OCI-M2 (cell line): Measurements from ENCODE around the gene HOATZ.

Experiments used
- DNase-seq: peaks from one replicate; lab custom pipeline; 2025; ENCODE audit not compliant: unreplicated experiment; lab: John Stamatoyannopoulos, UW

HOATZ gene

GRCh38 chr11:111514216-111515031 lies at the start of gene HOATZ:
Gene HOATZ (plus strand): TSS chr11:111514778. CDS start chr11:111514785, 7 bp downstream.
- DNase-seq: no peak

DNA sequence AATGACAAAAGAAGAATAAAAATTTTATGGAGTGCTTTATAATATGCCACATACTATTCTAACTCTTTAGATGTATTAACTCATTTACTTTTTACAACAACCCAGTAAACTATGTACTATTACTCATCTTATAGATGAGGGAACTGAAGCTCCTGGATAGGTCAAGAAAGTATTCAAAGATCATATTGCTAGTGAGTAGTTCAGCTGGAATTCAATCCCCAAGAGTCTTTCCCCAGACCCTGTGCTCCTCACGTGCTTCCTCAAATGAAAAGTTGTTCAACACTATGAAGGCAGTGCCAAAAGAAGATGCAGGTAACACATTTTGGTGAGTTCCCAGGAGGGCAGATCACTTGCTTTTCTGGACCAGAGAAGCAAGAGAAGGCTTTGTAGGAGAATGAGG lies 49.2 kb upstream of the HOATZ start:
- no peak for DNase-seq

GRCh38 chr11:111466615-111467014 lies 48.0 kb upstream of the HOATZ start:
- no peak for DNase-seq

- no peak for DNase-seq
Measured at GRCh38 chr11:111469200-111469599, 45.4 kb upstream of the HOATZ start.

DNA sequence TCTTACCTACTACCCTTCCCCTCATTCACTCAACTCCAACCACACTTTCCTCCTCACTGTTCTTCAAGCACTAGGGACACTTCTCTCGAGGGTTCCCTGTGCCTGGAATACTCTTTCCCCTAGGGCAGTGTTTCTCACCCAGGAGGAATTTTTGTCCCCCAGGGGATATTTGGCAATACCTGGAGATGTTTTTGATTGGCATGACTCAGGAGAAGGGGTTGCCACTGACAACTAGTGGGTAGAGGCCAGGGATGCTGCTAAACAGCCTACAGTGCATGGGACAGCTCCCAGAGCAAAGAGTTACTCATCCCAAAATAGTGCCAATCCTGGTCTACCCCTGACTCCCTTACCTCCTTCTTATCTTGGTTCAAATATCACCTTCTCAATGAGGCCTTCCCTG lies 42.4 kb upstream of the HOATZ start:
- no peak for DNase-seq

DNA sequence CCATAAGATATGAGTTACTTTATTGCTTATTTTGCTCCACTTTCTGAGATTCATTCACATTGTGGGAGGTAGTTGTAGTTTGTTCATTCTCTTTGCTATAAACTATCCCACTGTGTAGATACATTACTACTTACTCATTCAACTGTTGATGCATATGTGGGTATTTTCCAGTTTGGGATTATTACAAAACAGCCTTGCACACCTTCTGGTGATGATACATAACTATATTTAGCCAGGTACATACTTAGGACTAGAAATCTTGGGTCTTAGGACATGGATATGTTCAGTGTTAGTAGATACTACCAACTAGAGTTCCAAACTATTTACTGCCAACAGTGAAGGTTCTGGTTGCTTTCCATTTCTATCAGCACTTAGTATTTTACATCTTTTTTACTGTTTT lies 40.1 kb upstream of the HOATZ start:
- DNase-seq: no peak

GRCh38 chr11:111476366-111476765 lies 38.2 kb upstream of the HOATZ start:
- DNase-seq: no peak

- no peak for DNase-seq
Measured at GRCh38 chr11:111476956-111477355, 37.6 kb upstream of the HOATZ start.

GRCh38 chr11:111477898-111478297 lies 36.7 kb upstream of the HOATZ start:
- no peak for DNase-seq

DNA sequence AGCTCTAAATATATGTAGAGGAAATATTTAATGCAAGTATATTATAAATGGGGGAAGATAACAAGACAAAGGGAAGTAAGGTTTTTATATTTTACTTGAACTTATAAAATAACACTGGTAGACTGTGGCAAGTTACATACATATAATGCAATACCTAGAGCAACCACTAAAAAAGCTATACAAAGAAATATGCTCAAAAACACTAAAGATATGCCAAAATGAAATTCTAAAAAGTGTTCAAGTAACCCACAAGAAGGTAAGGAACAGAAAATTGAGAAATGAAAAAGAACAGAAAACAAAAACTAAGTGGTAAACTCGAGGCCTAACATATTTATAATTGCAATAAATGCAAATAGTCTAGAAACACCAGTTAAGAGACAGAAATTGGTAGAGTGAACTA lies 34.9 kb upstream of the HOATZ start:
- DNase-seq: no peak

DNA sequence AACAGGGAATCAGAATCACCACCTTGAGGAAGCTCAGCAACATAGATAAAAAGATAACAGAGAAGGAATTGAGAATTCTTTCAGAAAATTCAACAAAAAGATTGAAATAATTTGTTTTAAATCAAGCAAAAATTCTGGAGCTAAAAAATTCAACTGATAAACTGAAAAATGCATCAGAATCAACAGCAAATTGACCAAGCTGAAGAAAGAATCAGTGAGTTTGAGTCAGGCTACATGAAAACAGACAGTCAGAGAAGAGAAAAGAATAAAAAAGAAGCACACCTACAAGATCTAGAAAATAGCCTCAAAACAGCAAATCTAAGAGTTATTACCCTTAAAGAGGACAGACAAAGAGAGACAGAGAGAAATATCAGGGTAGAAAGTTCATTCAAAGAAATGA lies 31.1 kb upstream of the HOATZ start:
- DNase-seq: no peak

GRCh38 chr11:111490496-111490895 lies 24.1 kb upstream of the HOATZ start:
- DNase-seq: no peak

DNA sequence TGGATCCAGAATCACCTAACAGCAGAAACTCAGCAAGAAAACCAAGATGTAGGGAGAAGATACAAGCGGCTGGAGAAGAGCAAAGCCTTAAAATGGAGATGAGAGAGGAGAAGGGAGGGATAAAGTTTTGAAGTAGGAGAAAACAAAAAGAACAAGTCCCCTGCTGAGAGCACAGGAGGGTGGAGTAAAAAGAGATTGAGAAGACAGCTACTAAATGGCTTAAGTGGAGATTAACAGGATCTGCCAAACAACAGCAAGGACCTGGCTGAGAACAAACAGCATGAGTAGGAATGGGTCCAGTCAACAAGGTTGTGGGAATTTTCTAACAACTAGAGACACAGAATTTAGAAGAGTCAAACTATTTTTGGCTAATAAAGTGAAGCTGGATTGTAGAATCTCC lies 20.5 kb upstream of the HOATZ start:
- DNase-seq: no peak

DNA sequence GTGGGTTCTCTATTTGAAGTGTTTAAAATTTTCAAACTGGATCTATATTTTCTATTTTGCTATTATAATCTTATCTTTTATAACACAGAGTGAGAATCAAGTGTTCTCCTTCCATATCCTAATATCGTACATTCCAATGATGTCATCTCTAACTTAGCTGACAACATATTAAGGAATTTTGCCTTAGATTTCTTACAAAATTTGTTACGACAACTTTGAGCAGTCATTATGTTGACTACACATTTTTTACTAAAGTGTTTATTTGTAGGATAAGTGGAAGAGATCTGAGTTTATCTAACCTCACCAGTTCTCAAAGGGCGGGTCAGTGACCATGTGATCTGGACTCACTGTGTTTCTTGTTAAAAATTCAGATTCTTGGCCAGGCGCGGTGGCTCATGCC lies 15.1 kb upstream of the HOATZ start:
- DNase-seq: no peak

DNA sequence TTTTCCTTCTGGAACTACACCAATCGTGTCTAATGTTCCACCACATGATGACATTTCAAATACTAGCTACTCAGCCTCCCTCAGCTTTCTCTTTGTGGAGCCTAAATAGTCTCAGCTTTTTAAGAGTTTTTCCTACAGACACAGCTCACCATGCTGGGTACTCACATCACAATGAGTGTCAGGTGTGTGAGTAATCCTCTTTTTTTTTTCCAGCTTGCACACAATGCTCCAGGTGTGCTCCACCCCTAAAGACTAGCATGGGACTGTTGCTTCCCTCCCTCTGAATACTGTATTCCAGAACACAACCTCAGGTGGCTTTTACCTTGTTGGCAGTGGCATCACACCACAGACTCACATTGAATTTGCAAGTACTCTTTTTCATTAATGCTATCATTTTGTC lies 14.1 kb upstream of the HOATZ start:
- DNase-seq: no peak

GRCh38 chr11:111502611-111503010 lies 12.0 kb upstream of the HOATZ start:
- no peak for DNase-seq

DNA sequence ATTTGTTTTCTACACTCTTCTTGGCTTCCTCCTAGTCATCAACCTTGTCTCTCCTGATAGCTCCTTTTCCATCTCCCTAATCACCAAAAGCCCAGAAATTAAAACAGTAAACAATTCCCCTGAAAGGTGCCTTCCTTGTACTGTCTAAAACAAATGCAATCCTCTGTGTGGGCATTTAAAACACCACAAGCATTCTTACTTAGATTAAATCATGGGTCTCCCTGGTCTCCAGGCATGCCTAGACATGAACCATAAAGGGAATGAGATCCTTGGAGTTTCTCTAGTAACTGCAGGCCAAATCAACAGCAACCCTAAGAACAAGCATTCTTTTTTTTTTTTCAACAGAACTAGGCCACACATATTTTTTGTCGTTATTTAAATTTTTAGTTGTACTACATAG lies 4.3 kb upstream of the HOATZ start:
- no peak for DNase-seq

DNA sequence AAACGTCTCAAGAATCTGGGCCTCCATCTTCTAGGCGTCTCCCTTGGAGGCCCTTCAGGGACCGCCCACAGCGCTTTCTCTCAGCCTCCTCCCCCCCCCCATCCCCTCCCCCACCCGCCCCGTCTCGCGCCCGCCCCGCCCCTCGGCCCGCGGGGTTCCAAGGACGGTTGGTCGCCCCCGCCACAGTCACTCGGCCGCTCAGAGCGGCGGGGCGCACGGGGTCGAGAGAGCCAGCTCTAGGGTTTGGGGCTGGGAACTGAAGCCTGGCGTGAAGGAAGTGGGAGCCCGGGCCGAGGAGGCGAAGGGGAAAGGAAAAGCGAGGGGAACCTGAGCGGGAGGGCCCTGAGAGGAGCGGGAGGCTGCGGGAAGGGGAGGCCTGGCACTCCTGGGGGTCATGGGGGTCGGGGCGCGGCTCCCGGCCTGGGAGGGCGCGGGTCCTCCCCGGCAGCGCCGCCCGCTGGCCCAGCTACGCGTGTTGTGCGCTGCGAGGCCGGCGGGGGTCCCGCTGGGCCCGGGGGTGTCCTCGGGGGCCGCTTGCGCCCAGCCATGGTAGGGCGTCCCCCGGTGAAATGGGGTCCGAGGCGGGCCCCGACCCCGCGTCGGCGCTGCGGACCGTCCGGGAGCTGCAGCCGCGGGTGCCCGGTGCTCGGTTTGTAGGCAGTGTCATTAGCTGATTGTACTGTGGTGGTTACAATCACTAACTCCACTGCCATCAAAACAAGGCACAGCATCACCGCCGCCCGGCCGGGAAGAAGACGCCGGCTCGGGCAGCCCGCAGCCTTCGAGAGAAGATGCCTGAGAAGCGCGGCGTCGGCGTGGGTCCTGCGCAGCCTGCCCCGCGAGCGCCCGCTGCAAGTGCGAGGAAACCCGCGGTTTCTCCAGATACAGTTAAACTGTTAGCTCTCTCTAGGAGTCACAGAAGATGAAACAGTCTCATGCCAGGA lies 2.0 kb upstream of the HOATZ start, which contains the start of gene BTG4:
BTG4 (minus strand) TSS at position 91 of the 944 bp plus-strand sequence. CDS start 13,610 bp downstream, outside the sequence.
- DNase-seq: no peak

- no peak for DNase-seq
Measured at GRCh38 chr11:111513240-111513605, 1.4 kb upstream of the HOATZ start.

- DNase-seq: no peak
Measured at GRCh38 chr11:111515591-111515990, 1.0 kb downstream of the HOATZ start.

DNA sequence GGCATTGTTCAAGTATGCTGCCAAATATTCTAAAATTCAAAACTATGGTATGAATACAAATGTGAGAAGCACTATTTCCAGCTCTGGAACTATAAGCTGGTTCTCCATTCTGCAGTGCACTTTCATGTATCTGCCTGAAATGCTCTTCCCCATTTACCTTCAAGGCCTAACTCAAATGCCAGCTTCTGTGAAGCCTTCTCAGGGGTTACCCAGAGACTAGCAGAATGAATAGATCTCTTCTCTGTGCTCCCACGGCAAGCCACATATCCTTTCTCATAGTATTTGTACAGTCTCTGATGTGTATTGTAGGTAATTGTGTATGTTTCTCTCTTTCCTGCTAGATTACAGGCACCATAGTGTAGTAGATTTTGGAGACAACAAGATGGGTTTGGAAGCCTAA lies 4.1 kb downstream of the HOATZ start:
- no peak for DNase-seq

DNA sequence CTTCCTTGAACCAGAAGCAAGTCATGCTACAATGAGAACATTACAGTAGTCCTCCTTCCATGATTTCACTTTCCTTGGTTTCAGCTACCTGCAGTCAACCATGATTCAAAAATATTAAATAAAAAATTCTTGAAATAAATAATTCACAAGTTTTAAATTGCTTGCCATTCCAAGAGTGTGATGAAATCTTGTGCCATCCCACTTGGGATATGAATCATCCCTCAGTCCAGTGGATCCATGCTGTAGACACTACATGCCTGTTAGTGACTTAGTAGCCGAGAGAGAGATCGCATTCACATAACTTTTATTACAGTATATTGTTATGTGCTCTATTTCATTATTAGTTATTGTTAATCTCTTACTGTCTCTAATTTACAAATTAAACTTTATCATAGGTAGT lies 6.0 kb downstream of the HOATZ start:
- DNase-seq: no peak
